Brain microvascular endothelial cell (primary cell): ENCODE results near the gene GPR137.

Experiments
- DNase-seq: peaks from one replicate; pipeline ENCODE4 v3.0.0-alpha.2; 2020
- H3K27ac ChIP-seq: fragments of 250-450 bp; sonication (Bioruptor Pico); 2 replicates; pipeline ENCODE4 v1.5.1; 2020; ENCODE audit warnings: mild to moderate bottlenecking, moderate library complexity
- H3K27me3 ChIP-seq: fragments of 250-450 bp; sonication (Bioruptor Pico); replicated peaks from 2 replicates; pipeline ENCODE4 v1.5.1; 2020; ENCODE audit warnings: mild to moderate bottlenecking
- H3K36me3 ChIP-seq: fragments of 250-450 bp; sonication (Bioruptor Pico); replicated peaks from 2 replicates; pipeline ENCODE4 v1.5.1; 2020; ENCODE audit warnings: mild to moderate bottlenecking
- H3K4me3 ChIP-seq: 2 replicates; pipeline ENCODE4 v1.5.1; 2011; ENCODE audit warnings: low read depth, mild to moderate bottlenecking, control low read depth, low read length, moderate library complexity
- CTCF ChIP-seq: IDR thresholded peaks from 2 replicates; pipeline ENCODE4 v1.5.1; 2011; ENCODE audit warnings: low read depth, mild to moderate bottlenecking, moderate library complexity, low read length, control low read depth, inconsistent platforms; ENCODE audit errors: missing control alignments
- in situ Hi-C: cut with HindIII; loops from 2 replicates; pipeline ENCODE4 v1.10.0; 2017; ENCODE audit warnings: low sequenced_read_pairs, low pct_ligation_motif_present

GPR137 gene

GRCh38 chr11:64259533-64260067 lies 26.0 kb upstream of the GPR137 start:
- H3K4me3 ChIP-seq: no peak overlapping the region
- peaks cover 84% of the 10 kb centered on the region for H3K36me3 ChIP-seq
- in situ Hi-C loops: no loop called here
- TF ChIP-seq CTCF: no peak
- no peak overlapping the region for H3K27ac ChIP-seq
- no peaks in the 10 kb centered on the region for H3K27me3 ChIP-seq
- DNase-seq: no peak

GRCh38 chr11:64260147-64260708 lies 25.4 kb upstream of the GPR137 start:
- no peak for TF ChIP-seq CTCF
- DNase-seq: no peak
- H3K27me3 ChIP-seq: no peaks in the 10 kb centered on the region
- no peak overlapping the region for H3K27ac ChIP-seq
- in situ Hi-C loops: no loop called here
- no peak overlapping the region for H3K4me3 ChIP-seq
- peaks cover 79% of the 10 kb centered on the region for H3K36me3 ChIP-seq

GRCh38 chr11:64261556-64262080 lies 24.0 kb upstream of the GPR137 start:
- no peaks in the 10 kb centered on the region for H3K27me3 ChIP-seq
- no peak overlapping the region for H3K4me3 ChIP-seq
- in situ Hi-C loops: no loop called here
- DNase-seq: no peak
- TF ChIP-seq CTCF: no peak
- no peak overlapping the region for H3K27ac ChIP-seq
- peaks cover 79% of the 10 kb centered on the region for H3K36me3 ChIP-seq

GRCh38 chr11:64262271-64263002 lies 23.2 kb upstream of the GPR137 start:
- Histone ChIP-seq H3K4me3 (no peak overlapping the region), H3K27ac (no peak overlapping the region), H3K27me3 (no peaks in the 10 kb centered on the region), H3K36me3 (peaks cover 80% of the 10 kb centered on the region)
- no peak for TF ChIP-seq CTCF
- DNase-seq: no peak
- in situ Hi-C loops: no loop called here

GRCh38 chr11:64263021-64263946 lies 22.4 kb upstream of the GPR137 start:
- no peaks in the 10 kb centered on the region for H3K27me3 ChIP-seq
- peak; percentile 63 for DNase-seq
- TF ChIP-seq CTCF: peak; percentile 33
- in situ Hi-C loops: no loop called here
- H3K36me3 ChIP-seq: peaks cover 77% of the 10 kb centered on the region
- H3K27ac ChIP-seq: peak overlapping the region; percentile 15
- no peak overlapping the region for H3K4me3 ChIP-seq
